GM21737 (cell line): ENCODE data around the gene OPCML.

Experiments
- ATAC-seq: cut with Tn5 transposase; IDR thresholded peaks from one replicate; pipeline ENCODE4 v1.9.1; 2021; ENCODE audit warnings: mild to moderate bottlenecking, moderate library complexity; ENCODE audit not compliant: unreplicated experiment

The OPCML gene

GRCh38 chr11:133011604-133012003, 520.7 kb downstream of the OPCML start:
- ATAC-seq, result no peak

- no peak for ATAC-seq
Measured at GRCh38 chr11:133007027-133007584, 525.2 kb downstream of the OPCML start.

GRCh38 chr11:133004369-133004768, 527.9 kb downstream of the OPCML start:
- ATAC-seq, result no peak

- ATAC-seq, result no peak
Measured at GRCh38 chr11:132999516-132999915, 532.8 kb downstream of the OPCML start.

- no peak for ATAC-seq
Measured at GRCh38 chr11:132999031-132999430, 533.3 kb downstream of the OPCML start.

- no peak for ATAC-seq
Measured at GRCh38 chr11:132997396-132997795, 534.9 kb downstream of the OPCML start.

- no peak for ATAC-seq
Measured at GRCh38 chr11:132994966-132995365, 537.3 kb downstream of the OPCML start.

- ATAC-seq, result no peak
Measured at GRCh38 chr11:132993991-132994502, 538.3 kb downstream of the OPCML start.

- no peak for ATAC-seq
Measured at GRCh38 chr11:132992838-132993631, 539.3 kb downstream of the OPCML start.

- ATAC-seq, result no peak
Measured at GRCh38 chr11:132988411-132988810, 543.9 kb downstream of the OPCML start.

GRCh38 chr11:132987936-132988335, 544.4 kb downstream of the OPCML start:
- ATAC-seq, result no peak

- no peak for ATAC-seq
Measured at GRCh38 chr11:132983641-132983978, 548.7 kb downstream of the OPCML start.

- no peak for ATAC-seq
Measured at GRCh38 chr11:132982772-132983640, 549.3 kb downstream of the OPCML start.

GRCh38 chr11:132981131-132981956, 551.0 kb downstream of the OPCML start:
- ATAC-seq, result no peak

GRCh38 chr11:132980670-132981069, 551.6 kb downstream of the OPCML start:
- no peak for ATAC-seq

- ATAC-seq, result no peak
Measured at GRCh38 chr11:132977746-132978145, 554.6 kb downstream of the OPCML start.

- no peak for ATAC-seq
Measured at GRCh38 chr11:132977241-132977640, 555.1 kb downstream of the OPCML start.

GRCh38 chr11:132976115-132976514, 556.2 kb downstream of the OPCML start:
- no peak for ATAC-seq

- no peak for ATAC-seq
Measured at GRCh38 chr11:132973686-132974085, 558.6 kb downstream of the OPCML start.

GRCh38 chr11:132972565-132972964, 559.7 kb downstream of the OPCML start:
- no peak for ATAC-seq

GRCh38 chr11:132971351-132971750, 561.0 kb downstream of the OPCML start:
- ATAC-seq, result no peak
